Measurements from ENCODE around the gene LIN7A.
"Not testable (repeated sequence)": the region's sequence is repeated elsewhere in the genome, so short reads cannot be mapped to it uniquely, and the experiment has no call there.

LIN7A gene

GRCh38 chr12:80892597-80893445 is 44.9 kb downstream of the LIN7A start:
- Histone ChIP-seq H3K36me3 (ENCODE audit: insufficient read depth, low read length) (no peaks in the 10 kb centered on the region), H3K9me2 (replicated peaks; ENCODE audit: low read depth, low read length) (no peaks in the 10 kb centered on the region), H3K79me2 (ENCODE audit: insufficient read depth, low read length) (no peaks in the 10 kb centered on the region), H4K20me1 (ENCODE audit: insufficient read depth, low read length, poor library complexity, severe bottlenecking) (no peaks in the 10 kb centered on the region), H3K4me1 (ENCODE audit: insufficient read depth, low read length, poor library complexity, severe bottlenecking) (no peaks in the 10 kb centered on the region), H3K9ac (ENCODE audit: low read depth, low read length, poor library complexity, severe bottlenecking) (no peak overlapping the region), H3K9me3 (ENCODE audit: insufficient read depth, low read depth, low read length) (no peaks in the 10 kb centered on the region), H3K27me3 (ENCODE audit: insufficient read depth, low read length, poor library complexity, severe bottlenecking) (no peaks in the 10 kb centered on the region), H3F3A (ENCODE audit: low read depth) (no peaks in the 10 kb centered on the region), H3K4me2 (ENCODE audit: low read depth, low read length, poor library complexity, severe bottlenecking) (no peak overlapping the region), H3K4me3 (ENCODE audit: low read length, poor library complexity, severe bottlenecking) (no peak overlapping the region), H2AFZ (ENCODE audit: low read length) (no peak overlapping the region)
- TF ChIP-seq EZH2phosphoT487 (IDR thresholded peaks at IDR 0.05; ENCODE audit: borderline replicate concordance) (no peak), CTCF (conservative IDR thresholded peaks at IDR 0.05; ENCODE audit: low read length) (no peak)

GRCh38 chr12:80884651-80885050 is 53.1 kb downstream of the LIN7A start:
- H3K4me1 ChIP-seq (ENCODE audit: insufficient read depth, low read length, poor library complexity, severe bottlenecking), result no peaks in the 10 kb centered on the region
- H3K79me2 ChIP-seq (ENCODE audit: insufficient read depth, low read length), result no peaks in the 10 kb centered on the region
- no peak overlapping the region for H3K4me3 ChIP-seq (ENCODE audit: low read length, poor library complexity, severe bottlenecking)
- TF ChIP-seq EZH2phosphoT487 (IDR thresholded peaks at IDR 0.05; ENCODE audit: borderline replicate concordance) (no peak), CTCF (conservative IDR thresholded peaks at IDR 0.05; ENCODE audit: low read length) (no peak)
- H3K9me2 ChIP-seq (replicated peaks; ENCODE audit: low read depth, low read length), result no peaks in the 10 kb centered on the region
- no peaks in the 10 kb centered on the region for H3K27me3 ChIP-seq (ENCODE audit: insufficient read depth, low read length, poor library complexity, severe bottlenecking)
- no peak overlapping the region for H3K4me2 ChIP-seq (ENCODE audit: low read depth, low read length, poor library complexity, severe bottlenecking)
- H3F3A ChIP-seq (ENCODE audit: low read depth), result no peaks in the 10 kb centered on the region
- no peaks in the 10 kb centered on the region for H4K20me1 ChIP-seq (ENCODE audit: insufficient read depth, low read length, poor library complexity, severe bottlenecking)
- no peak overlapping the region for H2AFZ ChIP-seq (ENCODE audit: low read length)
- no peaks in the 10 kb centered on the region for H3K36me3 ChIP-seq (ENCODE audit: insufficient read depth, low read length)
- no peak overlapping the region for H3K9ac ChIP-seq (ENCODE audit: low read depth, low read length, poor library complexity, severe bottlenecking)
- no peaks in the 10 kb centered on the region for H3K9me3 ChIP-seq (ENCODE audit: insufficient read depth, low read depth, low read length)

GRCh38 chr12:80881106-80881505 is 56.6 kb downstream of the LIN7A start:
- Histone ChIP-seq H3K4me3 (ENCODE audit: low read length, poor library complexity, severe bottlenecking) (no peak overlapping the region), H3K36me3 (ENCODE audit: insufficient read depth, low read length) (no peaks in the 10 kb centered on the region), H3K9me3 (ENCODE audit: insufficient read depth, low read depth, low read length) (no peaks in the 10 kb centered on the region), H3K4me2 (ENCODE audit: low read depth, low read length, poor library complexity, severe bottlenecking) (no peak overlapping the region), H3F3A (ENCODE audit: low read depth) (no peaks in the 10 kb centered on the region), H3K27me3 (ENCODE audit: insufficient read depth, low read length, poor library complexity, severe bottlenecking) (no peaks in the 10 kb centered on the region), H4K20me1 (ENCODE audit: insufficient read depth, low read length, poor library complexity, severe bottlenecking) (no peaks in the 10 kb centered on the region), H3K9me2 (replicated peaks; ENCODE audit: low read depth, low read length) (no peaks in the 10 kb centered on the region), H2AFZ (ENCODE audit: low read length) (no peak overlapping the region), H3K4me1 (ENCODE audit: insufficient read depth, low read length, poor library complexity, severe bottlenecking) (no peaks in the 10 kb centered on the region), H3K9ac (ENCODE audit: low read depth, low read length, poor library complexity, severe bottlenecking) (no peak overlapping the region), H3K79me2 (ENCODE audit: insufficient read depth, low read length) (no peaks in the 10 kb centered on the region)
- TF ChIP-seq EZH2phosphoT487 (IDR thresholded peaks at IDR 0.05; ENCODE audit: borderline replicate concordance) (no peak), CTCF (conservative IDR thresholded peaks at IDR 0.05; ENCODE audit: low read length) (no peak)

- not testable (repeated sequence) for H3K4me3 ChIP-seq (ENCODE audit: low read length, poor library complexity, severe bottlenecking); H4K20me1 ChIP-seq (ENCODE audit: insufficient read depth, low read length, poor library complexity, severe bottlenecking); H3K4me1 ChIP-seq (ENCODE audit: insufficient read depth, low read length, poor library complexity, severe bottlenecking); H3K4me2 ChIP-seq (ENCODE audit: low read depth, low read length, poor library complexity, severe bottlenecking); H3K9me3 ChIP-seq (ENCODE audit: insufficient read depth, low read depth, low read length); H3K27me3 ChIP-seq (ENCODE audit: insufficient read depth, low read length, poor library complexity, severe bottlenecking); H2AFZ ChIP-seq (ENCODE audit: low read length); H3K9ac ChIP-seq (ENCODE audit: low read depth, low read length, poor library complexity, severe bottlenecking); H3K79me2 ChIP-seq (ENCODE audit: insufficient read depth, low read length); H3K36me3 ChIP-seq (ENCODE audit: insufficient read depth, low read length); H3F3A ChIP-seq (ENCODE audit: low read depth); H3K9me2 ChIP-seq (replicated peaks; ENCODE audit: low read depth, low read length)
These were observed 59.3 kb downstream of the LIN7A start for GRCh38 chr12:80878452-80878851.
